Prostate gland (tissue), 2 donors: Measurements from ENCODE around the gene CACNA1D. TPM values are rescaled to one million over a fixed set of nuclear protein-coding genes. Genes with fewer than 3 reads are reported as not detected.

Experiments used
- DNase-seq: peaks from one replicate; pipeline ENCODE4 v3.0.0-alpha.2; 2019; ENCODE audit warnings: low spot score
- H3K27ac ChIP-seq, 2 donors: fragments of 200-600 bp; sonication (generic); 2 replicates each; pipeline ENCODE4 v1.5.1; 2017 to 2019
- H3K27me3 ChIP-seq: fragments of 200-600 bp; sonication (generic); replicated peaks from 2 replicates; pipeline ENCODE4 v1.5.1; 2019; ENCODE audit not compliant: insufficient read depth
- H3K36me3 ChIP-seq, 2 donors: fragments of 200-600 bp; sonication (generic); 1 replicate in 1 of 2; 2 replicates in 1 of 2; pipeline versions ENCODE4 v1.5.1 to v1.8.1; 2017 to 2019
- H3K4me1 ChIP-seq: fragments of 200-600 bp; sonication (generic); replicated peaks from 2 replicates; pipeline ENCODE4 v1.5.1; 2019
- H3K4me3 ChIP-seq, 2 donors: fragments of 200-600 bp; sonication (generic); 2 replicates each; pipeline ENCODE4 v1.5.1; 2017 to 2019
- H3K9me3 ChIP-seq: fragments of 200-600 bp; sonication (generic); 2 replicates; pipeline ENCODE4 v1.5.1; 2017
- CTCF ChIP-seq, 4 experiments: fragments of 200-600 bp in 2 of 4; fragments of 450-650 bp in 2 of 4; sonication (generic) in 2 of 4; IDR thresholded peaks; 1 replicate in 3 of 4; 2 replicates in 1 of 4; pipeline ENCODE4 v1.5.1; 2016 to 2019; ENCODE audit warnings: antibody characterized with exemption in 4 of 4, mild to moderate bottlenecking in 2 of 4, moderate library complexity in 2 of 4
- POLR2A ChIP-seq: fragments of 450-650 bp; IDR thresholded peaks from one replicate; pipeline ENCODE4 v1.6.1; 2016; ENCODE audit warnings: antibody characterized with exemption, mild to moderate bottlenecking
- POLR2AphosphoS5 ChIP-seq: sonication (generic); formaldehyde crosslinking; IDR thresholded peaks from one replicate; pipeline ENCODE4 v1.6.1; 2017; ENCODE audit warnings: antibody characterized with exemption
- WGBS: methylation state at CpG from one replicate; pipeline ENCODE4 v1.1.5; 2018; 5-methylcytosine and 5-hydroxymethylcytosine counted together
- intact Hi-C: fragments of 100-400 bp; cut with DNase I; formaldehyde crosslinking; loops from one replicate; pipeline ENCODE4 v1.14.2; 2022
- total RNA-seq, 2 donors: library from RNA; depleted of rRNA; stranded (reverse); fragments of >200 nt; gene quantifications; one replicate each; pipeline ENCODE4 v1.1.0, GENCODE V29; 2016

CACNA1D gene
- total RNA-seq, 2 donors from 2014 or later = 15.5 to 45.1 TPM

- Histone ChIP-seq H3K4me1 (no peaks in the 10 kb centered on the region), H3K9me3 (no peaks in the 10 kb centered on the region), H3K27me3 (no peaks in the 10 kb centered on the region), H3K27ac (no peak overlapping the region), H3K4me3 (no peak overlapping the region), H3K36me3 (no peaks in the 10 kb centered on the region)
- DNase-seq = peak; percentile 16
- WGBS = 39% methylated on average over 12 of the region's 12 CpGs
- intact Hi-C loops = no loop called here
- TF ChIP-seq POLR2AphosphoS5 = no peak
- no peak for TF ChIP-seq CTCF (IDR thresholded peaks at IDR 0.05)
- no peak for TF ChIP-seq POLR2A
Measured at GRCh38 chr3:53795789-53796560, 301.6 kb downstream of the CACNA1D start.

- no peaks in the 10 kb centered on the region for H3K4me1 ChIP-seq
- H3K27me3 ChIP-seq = no peaks in the 10 kb centered on the region
- H3K36me3 ChIP-seq = no peaks in the 10 kb centered on the region
- intact Hi-C loops = no loop called here
- H3K4me3 ChIP-seq = no peak overlapping the region
- DNase-seq = no peak
- TF ChIP-seq POLR2AphosphoS5 (no peak), POLR2A (no peak), CTCF (IDR thresholded peaks at IDR 0.05) (no peak)
- no peaks in the 10 kb centered on the region for H3K9me3 ChIP-seq
- H3K27ac ChIP-seq = no peak overlapping the region
- 89% methylated on average over 8 of the region's 8 CpGs for WGBS
Measured at GRCh38 chr3:53798144-53798543, 303.7 kb downstream of the CACNA1D start.

GRCh38 chr3:53799338-53799865 is 305.0 kb downstream of the CACNA1D start:
- H3K27me3 ChIP-seq = no peaks in the 10 kb centered on the region
- intact Hi-C loops = no loop called here
- H3K4me3 ChIP-seq = no peak overlapping the region
- no peak for DNase-seq
- H3K9me3 ChIP-seq = no peaks in the 10 kb centered on the region
- TF ChIP-seq CTCF (IDR thresholded peaks at IDR 0.05) (no peak), POLR2A (no peak)
- no peaks in the 10 kb centered on the region for H3K4me1 ChIP-seq
- no peak overlapping the region for H3K27ac ChIP-seq
- H3K36me3 ChIP-seq = no peaks in the 10 kb centered on the region
- 96% methylated on average over 7 of the region's 12 CpGs for WGBS

- H3K4me3 ChIP-seq = no peak overlapping the region
- H3K27ac ChIP-seq = no peak overlapping the region
- 87% methylated on average over 16 of the region's 16 CpGs for WGBS
- intact Hi-C loops = no loop called here
- DNase-seq = no peak
- no peaks in the 10 kb centered on the region for H3K27me3 ChIP-seq
- no peaks in the 10 kb centered on the region for H3K9me3 ChIP-seq
- H3K4me1 ChIP-seq = no peaks in the 10 kb centered on the region
- no peaks in the 10 kb centered on the region for H3K36me3 ChIP-seq
- TF ChIP-seq CTCF (IDR thresholded peaks at IDR 0.05) (no peak), POLR2AphosphoS5 (no peak), POLR2A (no peak)
Measured at GRCh38 chr3:53800041-53800906, 305.9 kb downstream of the CACNA1D start.
